ENCODE results near the gene LBHD2. TPM values are rescaled to one million over a fixed set of nuclear protein-coding genes. Genes with fewer than 3 reads are reported as not detected.

Gene LBHD2
- total RNA-seq, 4 donors from 2014 or later, result not detected

DNA sequence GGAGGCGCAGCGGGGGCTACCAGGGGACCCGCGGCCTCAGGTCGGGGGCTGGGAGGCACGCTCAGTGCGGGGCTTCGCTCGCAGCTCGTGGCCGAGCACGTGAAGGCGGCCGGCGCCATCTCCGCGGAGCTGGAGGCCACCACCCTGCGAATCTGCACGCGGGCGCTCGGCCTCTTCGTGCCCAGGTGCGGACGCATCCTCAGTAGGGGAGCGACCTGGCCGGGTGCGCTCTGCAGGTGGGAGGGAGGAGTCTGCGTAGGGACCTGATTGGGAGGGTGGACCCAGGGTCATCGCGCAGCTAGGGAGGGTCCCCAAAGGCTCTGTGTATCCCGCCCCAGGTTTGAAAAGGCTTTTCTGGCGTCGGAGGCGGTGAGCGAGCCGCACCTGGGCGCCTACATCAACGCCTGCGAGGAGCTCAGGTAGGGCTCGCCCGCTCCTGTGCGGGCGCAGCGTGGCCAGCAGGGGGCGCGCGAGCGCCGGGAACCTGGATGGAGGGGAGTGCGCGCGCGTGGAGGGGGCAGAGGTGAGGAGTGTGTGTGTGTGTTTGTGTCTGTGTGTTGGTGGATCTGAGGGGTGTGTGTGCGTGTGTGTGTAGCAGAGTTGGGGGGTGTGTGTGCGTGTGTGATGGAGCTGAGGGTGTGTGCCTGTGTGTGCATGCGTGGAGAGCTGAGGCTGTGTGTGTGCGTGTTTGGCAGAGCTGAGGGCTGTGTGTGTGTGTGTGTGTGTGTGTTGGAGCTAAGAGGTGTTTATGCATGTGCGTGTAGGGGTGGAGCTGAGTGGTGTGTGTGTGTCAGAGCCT, 20.8 kb downstream of the LBHD2 start:
- Histone ChIP-seq H3K27me3 (peaks cover 9% of the 10 kb centered on the region), H3K4me3 (replicated peaks in 1 of 3) (no peak overlapping the region), H3K36me3 (no peaks in the 10 kb centered on the region), H3K27ac (no peak overlapping the region), H3K4me1 (peaks cover 0 to 33% of the 10 kb centered on the region in 2 donors), H3K9me3 (no peaks in the 10 kb centered on the region)
- intact Hi-C loops (cut with DNase I), result loop anchor here (5.0 kb wide), 2 partner anchors 37 to 187 kb away; no protein-coding TSS in a partner anchor
- peak; percentile 64 to 76 for DNase-seq
- WGBS, 2 donors, result 6 to 9% methylated on average over 25 to 32 of the region's 59 CpGs
- TF ChIP-seq POLR2A (IDR thresholded peaks at IDR 0.05), result no peak
- TF ChIP-seq, protein P1, sequence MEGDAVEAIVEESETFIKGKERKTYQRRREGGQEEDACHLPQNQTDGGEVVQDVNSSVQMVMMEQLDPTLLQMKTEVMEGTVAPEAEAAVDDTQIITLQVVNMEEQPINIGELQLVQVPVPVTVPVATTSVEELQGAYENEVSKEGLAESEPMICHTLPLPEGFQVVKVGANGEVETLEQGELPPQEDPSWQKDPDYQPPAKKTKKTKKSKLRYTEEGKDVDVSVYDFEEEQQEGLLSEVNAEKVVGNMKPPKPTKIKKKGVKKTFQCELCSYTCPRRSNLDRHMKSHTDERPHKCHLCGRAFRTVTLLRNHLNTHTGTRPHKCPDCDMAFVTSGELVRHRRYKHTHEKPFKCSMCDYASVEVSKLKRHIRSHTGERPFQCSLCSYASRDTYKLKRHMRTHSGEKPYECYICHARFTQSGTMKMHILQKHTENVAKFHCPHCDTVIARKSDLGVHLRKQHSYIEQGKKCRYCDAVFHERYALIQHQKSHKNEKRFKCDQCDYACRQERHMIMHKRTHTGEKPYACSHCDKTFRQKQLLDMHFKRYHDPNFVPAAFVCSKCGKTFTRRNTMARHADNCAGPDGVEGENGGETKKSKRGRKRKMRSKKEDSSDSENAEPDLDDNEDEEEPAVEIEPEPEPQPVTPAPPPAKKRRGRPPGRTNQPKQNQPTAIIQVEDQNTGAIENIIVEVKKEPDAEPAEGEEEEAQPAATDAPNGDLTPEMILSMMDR (IDR thresholded peaks at IDR 0.05), result peak; percentile 76 to 99 (median 94)

DNA sequence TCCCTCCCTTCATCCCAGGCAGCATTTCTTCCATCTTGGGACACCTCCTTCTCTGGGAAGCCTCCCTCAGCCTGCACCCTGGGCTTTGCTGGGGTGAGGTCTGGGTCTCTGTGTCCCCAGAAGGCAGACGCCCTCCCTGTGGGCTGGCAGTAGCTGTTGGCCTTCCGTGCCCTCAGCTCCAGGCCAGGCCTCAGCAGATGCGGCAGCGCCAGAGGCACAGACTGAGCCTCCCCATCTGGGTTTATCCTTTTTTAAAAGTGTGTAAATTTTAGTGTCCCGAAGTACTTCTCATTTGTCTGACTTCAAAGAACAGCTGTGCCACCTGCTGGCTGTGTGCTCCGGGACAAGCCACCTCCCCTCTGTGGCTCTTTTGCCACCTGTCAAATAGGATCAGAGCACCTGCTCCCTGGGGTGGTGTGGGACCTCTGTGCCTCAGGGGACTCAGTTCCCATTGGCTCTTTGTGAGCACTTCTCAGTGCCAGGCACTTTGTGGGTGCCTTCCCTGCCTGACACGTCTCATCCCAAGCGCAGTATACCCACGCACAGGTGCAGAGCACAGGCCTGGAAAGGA, 21.7 kb downstream of the LBHD2 start:
- 68 to 88% methylated on average over 9 of the region's 9 CpGs for WGBS, 2 donors
- peaks cover 0 to 41% of the 10 kb centered on the region in 2 donors for H3K4me1 ChIP-seq
- intact Hi-C loops (cut with DNase I), result loop anchor here (2.0 to 5.0 kb wide), 2 partner anchors 37 to 81 kb away; no protein-coding TSS in a partner anchor
- no peak overlapping the region for H3K27ac ChIP-seq
- H3K9me3 ChIP-seq, result no peaks in the 10 kb centered on the region
- H3K36me3 ChIP-seq, result no peaks in the 10 kb centered on the region
- H3K27me3 ChIP-seq, result peaks cover 9% of the 10 kb centered on the region
- H3K4me3 ChIP-seq (replicated peaks in 1 of 3), result no peak overlapping the region
- no peak for DNase-seq
- TF ChIP-seq, protein P1 (IDR thresholded peaks at IDR 0.05), result no peak
- no peak for TF ChIP-seq POLR2A (IDR thresholded peaks at IDR 0.05)

DNA sequence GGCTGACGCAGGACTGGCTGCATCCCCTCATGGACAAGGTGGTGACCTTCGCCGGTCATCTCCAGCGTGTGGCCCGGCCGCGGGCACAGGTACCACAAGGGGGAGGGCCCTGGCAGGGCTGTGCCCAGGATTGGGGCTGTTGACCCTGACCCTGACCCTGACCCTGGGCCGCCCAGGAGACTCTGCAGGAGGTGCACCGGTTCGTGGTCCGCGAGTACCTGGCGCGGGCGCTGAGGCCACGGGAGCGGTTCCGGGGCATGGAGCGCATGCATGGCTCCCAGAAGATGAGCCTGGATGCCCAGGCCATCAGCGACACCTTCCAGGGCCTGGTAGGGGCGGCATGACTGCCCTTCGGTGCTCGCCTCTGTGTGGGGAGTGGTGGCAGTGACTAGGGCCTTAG, 23.4 kb downstream of the LBHD2 start:
- intact Hi-C loops (cut with DNase I), result loop anchor here (2.0 to 5.0 kb wide), 2 partner anchors 35 to 79 kb away; no protein-coding TSS in a partner anchor
- H3K27me3 ChIP-seq, result peaks cover 9% of the 10 kb centered on the region
- no peaks in the 10 kb centered on the region for H3K9me3 ChIP-seq
- no peaks in the 10 kb centered on the region for H3K36me3 ChIP-seq
- no peak overlapping the region for H3K4me3 ChIP-seq (replicated peaks in 1 of 3)
- no peak overlapping the region for H3K27ac ChIP-seq
- peaks cover 0 to 52% of the 10 kb centered on the region in 2 donors for H3K4me1 ChIP-seq
- TF ChIP-seq, protein P1 (IDR thresholded peaks at IDR 0.05), result no peak
- TF ChIP-seq POLR2A (IDR thresholded peaks at IDR 0.05), result no peak
- no peak for DNase-seq
- WGBS, 2 donors, result 94% methylated on average over 6 to 10 of the region's 23 CpGs

DNA sequence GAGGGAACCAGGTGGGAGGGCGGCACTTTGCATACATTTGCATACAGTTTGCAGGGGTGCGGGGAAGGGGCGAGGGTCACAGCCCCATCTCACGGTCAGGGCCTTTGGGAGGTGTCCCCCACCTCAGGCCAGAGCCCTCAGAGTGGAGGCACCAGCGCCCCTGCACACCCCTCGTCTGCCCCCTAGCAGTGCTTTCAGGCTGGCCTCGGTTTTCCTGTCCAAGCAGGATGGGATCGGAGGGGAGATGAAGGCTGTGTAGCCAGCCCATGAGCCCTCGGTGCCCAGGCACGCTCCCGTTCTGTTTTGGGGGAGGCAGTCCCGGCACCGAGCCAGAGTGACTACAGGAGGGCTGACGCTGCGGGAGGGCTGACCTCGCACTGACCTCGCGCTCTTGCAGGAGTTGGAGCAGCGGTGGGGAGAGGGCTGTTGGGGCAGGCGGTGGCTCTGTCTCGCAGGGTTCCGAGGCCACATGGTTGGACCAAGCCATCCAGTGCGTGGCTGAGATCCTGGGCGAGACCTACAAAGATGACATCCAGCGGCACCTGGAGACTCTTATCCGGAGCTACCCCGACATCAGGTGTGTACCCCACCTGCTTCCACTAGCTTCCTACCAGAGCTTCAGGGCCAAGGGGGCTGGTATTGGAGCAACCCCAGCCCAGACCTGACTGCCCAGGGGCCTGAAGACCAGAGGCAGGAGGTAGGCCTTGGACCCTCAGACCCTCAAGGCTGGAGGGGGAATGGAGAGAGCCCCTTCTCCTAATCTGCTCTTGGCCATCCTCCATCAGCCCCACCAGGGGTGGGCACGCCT, 24.1 kb downstream of the LBHD2 start:
- no peaks in the 10 kb centered on the region for H3K9me3 ChIP-seq
- H3K4me1 ChIP-seq, result peaks cover 0 to 51% of the 10 kb centered on the region in 2 donors
- H3K4me3 ChIP-seq (replicated peaks in 1 of 3), result no peak overlapping the region
- H3K36me3 ChIP-seq, result no peaks in the 10 kb centered on the region
- WGBS, 2 donors, result 82 to 89% methylated on average over 13 to 18 of the region's 28 CpGs
- H3K27me3 ChIP-seq, result peaks cover 9% of the 10 kb centered on the region
- no peak for DNase-seq
- TF ChIP-seq, protein P1 (IDR thresholded peaks at IDR 0.05), result no peak
- TF ChIP-seq POLR2A (IDR thresholded peaks at IDR 0.05), result no peak
- H3K27ac ChIP-seq, result no peak overlapping the region
- intact Hi-C loops (cut with DNase I), result loop anchor here (2.0 to 5.0 kb wide), 2 partner anchors 34 to 79 kb away; no protein-coding TSS in a partner anchor

All from thyroid gland (tissue), 4 donors.